Measurements from ENCODE around the gene RHOBTB1.

The RHOBTB1 gene

GRCh38 chr10:60877061-60877776 lies 66.8 kb downstream of the RHOBTB1 start:
- H3K27ac Mint-ChIP-seq, result no peak overlapping the region
- H3K36me3 Mint-ChIP-seq, result no peaks in the 10 kb centered on the region
- H3K4me3 Mint-ChIP-seq, result no peak overlapping the region

DNA sequence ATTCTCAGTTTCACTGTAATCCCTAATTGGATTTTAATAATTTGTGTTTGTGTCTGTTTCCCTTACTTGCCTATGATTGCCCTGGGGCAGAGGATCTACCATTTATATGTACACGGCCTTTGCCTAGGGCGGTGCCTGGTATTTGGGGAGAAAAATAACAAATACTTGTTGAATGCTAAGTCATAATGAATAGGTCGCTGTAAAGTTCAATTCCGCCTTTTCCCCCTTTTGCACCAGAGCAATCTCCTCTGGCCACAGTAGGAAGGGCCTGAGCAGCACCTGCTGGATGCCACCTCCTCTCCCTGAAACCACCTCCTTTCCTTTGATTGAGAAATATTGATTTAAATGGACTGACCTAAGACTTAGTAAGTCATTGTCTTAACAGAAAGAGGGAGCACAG lies 70.2 kb downstream of the RHOBTB1 start:
- no peaks in the 10 kb centered on the region for H3K36me3 Mint-ChIP-seq
- H3K9me3 Mint-ChIP-seq, result no peaks in the 10 kb centered on the region
- no peaks in the 10 kb centered on the region for H3K4me1 Mint-ChIP-seq
- H3K27ac Mint-ChIP-seq, result no peak overlapping the region
- H3K27me3 Mint-ChIP-seq, result peaks cover 10% of the 10 kb centered on the region
- H3K4me3 Mint-ChIP-seq, result no peak overlapping the region

More at GRCh38 chr10:60877061-60877776, 66.8 kb downstream of the RHOBTB1 start:
- Mint-ChIP-seq H3K4me1 (no peaks in the 10 kb centered on the region), H3K27me3 (peaks cover 7% of the 10 kb centered on the region), H3K9me3 (no peaks in the 10 kb centered on the region)

GRCh38 chr10:60872451-60872850 lies 71.5 kb downstream of the RHOBTB1 start:
- Mint-ChIP-seq H3K27me3 (peaks cover 10% of the 10 kb centered on the region), H3K27ac (no peak overlapping the region), H3K9me3 (no peaks in the 10 kb centered on the region), H3K4me3 (no peak overlapping the region), H3K4me1 (no peaks in the 10 kb centered on the region), H3K36me3 (no peaks in the 10 kb centered on the region)

GRCh38 chr10:60871215-60871614 lies 72.8 kb downstream of the RHOBTB1 start:
- H3K27me3 Mint-ChIP-seq, result peaks cover 11% of the 10 kb centered on the region
- H3K27ac Mint-ChIP-seq, result no peak overlapping the region
- H3K9me3 Mint-ChIP-seq, result no peaks in the 10 kb centered on the region
- H3K4me3 Mint-ChIP-seq, result no peak overlapping the region
- no peaks in the 10 kb centered on the region for H3K36me3 Mint-ChIP-seq
- H3K4me1 Mint-ChIP-seq, result no peaks in the 10 kb centered on the region

DNA sequence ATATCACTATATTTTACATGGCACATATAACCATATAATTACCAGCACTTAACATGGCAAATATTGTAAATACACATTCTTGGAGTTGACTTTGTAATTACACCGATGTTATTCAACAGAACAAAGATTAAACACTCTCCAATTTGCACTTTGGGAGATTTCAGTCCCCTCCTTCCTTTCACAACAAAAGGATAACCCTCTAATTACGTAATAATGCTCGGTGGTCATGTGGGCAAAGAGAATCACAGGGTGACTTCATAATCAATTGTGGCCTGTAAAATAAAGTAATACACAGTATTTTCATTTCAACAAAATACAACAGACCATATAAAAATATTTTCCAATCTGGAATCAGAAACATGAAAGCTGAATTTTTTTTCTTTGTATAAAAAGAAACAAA lies 73.2 kb downstream of the RHOBTB1 start:
- no peak overlapping the region for H3K4me3 Mint-ChIP-seq
- no peaks in the 10 kb centered on the region for H3K9me3 Mint-ChIP-seq
- H3K27ac Mint-ChIP-seq, result no peak overlapping the region
- peaks cover 11% of the 10 kb centered on the region for H3K27me3 Mint-ChIP-seq
- no peaks in the 10 kb centered on the region for H3K36me3 Mint-ChIP-seq
- no peaks in the 10 kb centered on the region for H3K4me1 Mint-ChIP-seq

DNA sequence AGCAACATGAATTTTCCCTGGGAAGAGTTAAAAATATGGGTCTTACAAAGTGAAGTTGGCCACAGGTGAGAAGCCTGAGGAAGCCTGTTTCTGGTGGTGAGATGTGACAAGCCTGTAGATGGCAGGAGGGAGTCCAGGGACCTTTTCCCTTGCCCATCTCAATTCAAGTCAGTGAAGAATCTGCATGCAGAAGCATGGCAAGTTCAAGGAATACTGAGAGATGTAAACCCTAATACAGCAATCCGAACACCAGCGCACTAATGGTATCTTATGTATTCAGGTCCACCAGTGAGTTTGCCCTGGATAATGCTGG lies 73.6 kb downstream of the RHOBTB1 start:
- H3K27me3 Mint-ChIP-seq, result peaks cover 9% of the 10 kb centered on the region
- H3K36me3 Mint-ChIP-seq, result no peaks in the 10 kb centered on the region
- no peaks in the 10 kb centered on the region for H3K4me1 Mint-ChIP-seq
- no peak overlapping the region for H3K27ac Mint-ChIP-seq
- no peak overlapping the region for H3K4me3 Mint-ChIP-seq
- H3K9me3 Mint-ChIP-seq, result no peaks in the 10 kb centered on the region

GRCh38 chr10:60869652-60870415 lies 74.2 kb downstream of the RHOBTB1 start:
- peaks cover 10% of the 10 kb centered on the region for H3K27me3 Mint-ChIP-seq
- no peak overlapping the region for H3K27ac Mint-ChIP-seq
- no peak overlapping the region for H3K4me3 Mint-ChIP-seq
- no peaks in the 10 kb centered on the region for H3K4me1 Mint-ChIP-seq
- H3K9me3 Mint-ChIP-seq, result no peaks in the 10 kb centered on the region
- H3K36me3 Mint-ChIP-seq, result no peaks in the 10 kb centered on the region

DNA sequence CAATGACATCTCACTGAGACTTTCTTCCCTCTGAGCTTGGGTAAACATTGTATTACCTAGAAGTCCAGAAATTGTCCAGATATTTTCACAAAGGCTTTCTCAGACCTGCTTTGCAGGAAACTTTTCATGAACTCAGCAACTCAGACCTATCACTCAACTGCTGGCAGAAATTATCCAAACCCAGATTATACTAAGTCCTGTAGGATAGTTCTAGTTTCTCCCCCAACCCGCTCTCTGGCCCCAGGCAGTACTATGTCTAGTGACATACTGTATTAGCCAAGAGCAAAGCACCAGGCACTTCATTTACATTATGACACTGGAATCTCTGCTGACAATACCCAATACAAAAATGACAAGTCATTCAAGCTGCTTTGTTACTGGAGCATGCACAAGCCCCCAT lies 75.0 kb downstream of the RHOBTB1 start:
- H3K9me3 Mint-ChIP-seq, result no peaks in the 10 kb centered on the region
- H3K27ac Mint-ChIP-seq, result no peak overlapping the region
- H3K4me3 Mint-ChIP-seq, result no peak overlapping the region
- no peaks in the 10 kb centered on the region for H3K4me1 Mint-ChIP-seq
- H3K36me3 Mint-ChIP-seq, result no peaks in the 10 kb centered on the region
- peaks cover 8% of the 10 kb centered on the region for H3K27me3 Mint-ChIP-seq

- no peak overlapping the region for H3K27ac Mint-ChIP-seq
- no peak overlapping the region for H3K4me3 Mint-ChIP-seq
- peaks cover 10% of the 10 kb centered on the region for H3K27me3 Mint-ChIP-seq
- H3K36me3 Mint-ChIP-seq, result no peaks in the 10 kb centered on the region
- no peaks in the 10 kb centered on the region for H3K9me3 Mint-ChIP-seq
- no peaks in the 10 kb centered on the region for H3K4me1 Mint-ChIP-seq
Measured at GRCh38 chr10:60865198-60865783, 78.7 kb downstream of the RHOBTB1 start.

DNA sequence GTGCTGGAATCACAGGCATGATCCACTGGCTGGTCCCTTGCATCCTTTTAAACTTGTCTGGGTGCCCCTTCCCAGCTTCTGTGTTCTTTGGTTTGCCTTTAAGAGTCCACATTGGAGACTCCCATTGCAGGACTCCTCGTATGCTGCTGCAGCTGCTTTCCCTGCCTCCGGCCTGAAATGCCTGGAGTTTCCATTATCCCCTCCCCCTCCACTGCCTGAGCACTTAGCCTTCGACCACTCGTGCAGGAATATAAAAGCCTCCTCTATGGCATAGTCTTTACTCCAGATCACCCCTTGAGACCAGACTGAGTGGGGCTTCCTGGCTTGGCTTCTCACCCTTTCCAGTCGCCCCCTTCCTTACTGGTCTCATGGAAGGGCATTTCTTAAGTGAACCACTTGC lies 80.2 kb downstream of the RHOBTB1 start:
- Mint-ChIP-seq H3K4me1 (no peaks in the 10 kb centered on the region), H3K9me3 (no peaks in the 10 kb centered on the region), H3K27me3 (peaks cover 6% of the 10 kb centered on the region), H3K4me3 (no peak overlapping the region), H3K27ac (no peak overlapping the region), H3K36me3 (no peaks in the 10 kb centered on the region)

DNA sequence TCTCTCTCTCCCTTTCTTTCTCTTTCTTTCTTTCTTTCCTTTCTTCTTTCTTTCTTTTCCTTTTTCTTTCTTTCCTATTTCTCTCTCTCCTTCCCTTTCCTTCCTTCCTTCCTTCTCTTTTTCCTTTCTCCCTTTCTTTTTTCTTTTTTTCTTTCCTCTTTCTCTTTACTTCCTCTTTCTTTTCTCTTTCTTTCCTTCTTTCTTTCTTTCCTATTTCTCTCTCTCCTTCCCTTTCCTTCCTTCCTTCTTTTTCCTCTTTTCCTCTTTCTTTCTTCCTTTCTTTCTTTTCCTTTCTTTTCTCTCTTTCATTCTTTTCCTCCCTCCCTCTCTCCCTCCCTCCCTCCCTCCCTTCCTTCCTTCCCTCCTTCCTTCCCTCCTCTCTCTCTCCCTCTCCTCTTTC lies 81.5 kb downstream of the RHOBTB1 start:
- H3K27ac Mint-ChIP-seq, result no peak overlapping the region

DNA sequence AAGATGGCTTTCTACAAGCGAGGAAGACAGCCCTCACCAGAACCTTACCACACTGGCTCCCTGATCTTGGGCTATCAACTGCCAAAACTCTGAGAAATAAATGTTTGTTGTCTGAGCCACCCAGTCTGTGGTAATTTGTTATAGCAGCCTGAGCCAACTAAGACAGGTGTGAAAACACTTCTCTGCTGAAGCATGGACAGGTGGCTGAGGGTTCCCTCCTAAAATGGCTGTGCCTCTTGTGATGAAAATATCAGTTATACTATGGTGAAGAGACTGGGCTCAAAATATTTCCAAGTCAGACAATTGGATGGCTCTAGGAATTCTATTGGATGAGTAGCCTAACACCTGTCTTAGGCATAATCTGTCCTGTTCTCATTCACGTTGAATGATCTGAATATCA lies 87.6 kb downstream of the RHOBTB1 start:
- Mint-ChIP-seq H3K27me3 (peaks cover 3% of the 10 kb centered on the region), H3K4me1 (no peaks in the 10 kb centered on the region), H3K4me3 (no peak overlapping the region), H3K27ac (no peak overlapping the region), H3K36me3 (no peaks in the 10 kb centered on the region), H3K9me3 (no peaks in the 10 kb centered on the region)

More for the DNA sequence above, 81.5 kb downstream of the RHOBTB1 start:
- Mint-ChIP-seq H3K27me3 (peaks cover 10% of the 10 kb centered on the region), H3K9me3 (no peaks in the 10 kb centered on the region), H3K4me3 (no peak overlapping the region), H3K36me3 (no peaks in the 10 kb centered on the region), H3K4me1 (no peaks in the 10 kb centered on the region)

GRCh38 chr10:60853637-60854036 lies 90.3 kb downstream of the RHOBTB1 start:
- H3K36me3 Mint-ChIP-seq, result no peaks in the 10 kb centered on the region
- H3K9me3 Mint-ChIP-seq, result no peaks in the 10 kb centered on the region
- H3K27me3 Mint-ChIP-seq, result peaks cover 3% of the 10 kb centered on the region
- no peak overlapping the region for H3K27ac Mint-ChIP-seq
- no peak overlapping the region for H3K4me3 Mint-ChIP-seq
- H3K4me1 Mint-ChIP-seq, result no peaks in the 10 kb centered on the region

GRCh38 chr10:60853107-60853506 lies 90.9 kb downstream of the RHOBTB1 start:
- H3K27me3 Mint-ChIP-seq, result no peaks in the 10 kb centered on the region
- no peak overlapping the region for H3K27ac Mint-ChIP-seq
- no peaks in the 10 kb centered on the region for H3K9me3 Mint-ChIP-seq
- no peaks in the 10 kb centered on the region for H3K4me1 Mint-ChIP-seq
- H3K4me3 Mint-ChIP-seq, result no peak overlapping the region
- H3K36me3 Mint-ChIP-seq, result no peaks in the 10 kb centered on the region

- Mint-ChIP-seq H3K36me3 (no peaks in the 10 kb centered on the region), H3K27me3 (no peaks in the 10 kb centered on the region), H3K9me3 (no peaks in the 10 kb centered on the region), H3K4me3 (no peak overlapping the region), H3K27ac (no peak overlapping the region), H3K4me1 (no peaks in the 10 kb centered on the region)
Measured at GRCh38 chr10:60849740-60850139, 94.2 kb downstream of the RHOBTB1 start.

- no peak overlapping the region for H3K27ac Mint-ChIP-seq
- H3K9me3 Mint-ChIP-seq, result no peaks in the 10 kb centered on the region
- H3K4me3 Mint-ChIP-seq, result no peak overlapping the region
Measured at GRCh38 chr10:60849217-60849616, 94.8 kb downstream of the RHOBTB1 start.

More at GRCh38 chr10:60849217-60849616, 94.8 kb downstream of the RHOBTB1 start:
- no peaks in the 10 kb centered on the region for H3K27me3 Mint-ChIP-seq
- no peaks in the 10 kb centered on the region for H3K4me1 Mint-ChIP-seq
- H3K36me3 Mint-ChIP-seq, result no peaks in the 10 kb centered on the region

All from activated naive CD4-positive, alpha-beta T cell treated with anti-CD3 and anti-CD28 coated beads, Interleukin-2, amount 50 U/mL, for 24 hours (primary cell).